Parathyroid adenoma (tissue), 2 donors: ENCODE results near the gene ERBB2.

ENCODE experiments used
- H2AFZ ChIP-seq: fragments of 300-600 bp; sonication (generic); one replicate; pipeline ENCODE4 v1.7.0; 2017; ENCODE audit warnings: antibody characterized with exemption, mild to moderate bottlenecking
- H3K27ac ChIP-seq: fragments of 300-600 bp; sonication (generic); one replicate; pipeline ENCODE4 v1.7.0; 2017
- H3K27me3 ChIP-seq: fragments of 300-600 bp; sonication (generic); one replicate; pipeline ENCODE4 v1.7.0; 2017; ENCODE audit warnings: low read length; ENCODE audit not compliant: control insufficient read depth, insufficient read depth
- H3K36me3 ChIP-seq: fragments of 300-600 bp; sonication (generic); one replicate; pipeline ENCODE4 v1.7.0; 2017; ENCODE audit warnings: low read length; ENCODE audit not compliant: control insufficient read depth, insufficient read depth
- H3K4me1 ChIP-seq: fragments of 300-600 bp; sonication (generic); one replicate; pipeline ENCODE4 v1.7.0; 2017; ENCODE audit warnings: control low read depth
- H3K4me2 ChIP-seq: fragments of 300-600 bp; sonication (generic); one replicate; pipeline ENCODE4 v1.7.0; 2017; ENCODE audit warnings: low read length
- H3K4me3 ChIP-seq: fragments of 300-600 bp; sonication (generic); one replicate; pipeline ENCODE4 v1.7.0; 2017; ENCODE audit warnings: low read depth, low read length
- H3K79me2 ChIP-seq: fragments of 300-600 bp; sonication (generic); one replicate; pipeline ENCODE4 v1.7.0; 2017; ENCODE audit warnings: control low read depth
- H3K9ac ChIP-seq: fragments of 300-600 bp; sonication (generic); one replicate; pipeline ENCODE4 v1.7.0; 2017; ENCODE audit warnings: mild to moderate bottlenecking
- H3K9me3 ChIP-seq: fragments of 300-600 bp; sonication (generic); one replicate; pipeline ENCODE4 v1.7.0; 2017; ENCODE audit warnings: low read length; ENCODE audit not compliant: control insufficient read depth
- TF ChIP-seq, protein P1 (sequence below): fragments of 300-600 bp; sonication (generic); IDR thresholded peaks from one replicate; pipeline ENCODE4 v1.7.0; 2017; ENCODE audit warnings: antibody characterized with exemption, mild to moderate bottlenecking
- donor health status: primary hyperparathyroidism.

ERBB2 gene

GRCh38 chr17:39756380-39757079, 56.7 kb downstream of the ERBB2 start:
- no peaks in the 10 kb centered on the region for H3K27me3 ChIP-seq
- no peaks in the 10 kb centered on the region for H3K36me3 ChIP-seq
- peaks cover 8% of the 10 kb centered on the region for H3K4me1 ChIP-seq
- H3K9ac ChIP-seq: no peak overlapping the region
- TF ChIP-seq, protein P1, sequence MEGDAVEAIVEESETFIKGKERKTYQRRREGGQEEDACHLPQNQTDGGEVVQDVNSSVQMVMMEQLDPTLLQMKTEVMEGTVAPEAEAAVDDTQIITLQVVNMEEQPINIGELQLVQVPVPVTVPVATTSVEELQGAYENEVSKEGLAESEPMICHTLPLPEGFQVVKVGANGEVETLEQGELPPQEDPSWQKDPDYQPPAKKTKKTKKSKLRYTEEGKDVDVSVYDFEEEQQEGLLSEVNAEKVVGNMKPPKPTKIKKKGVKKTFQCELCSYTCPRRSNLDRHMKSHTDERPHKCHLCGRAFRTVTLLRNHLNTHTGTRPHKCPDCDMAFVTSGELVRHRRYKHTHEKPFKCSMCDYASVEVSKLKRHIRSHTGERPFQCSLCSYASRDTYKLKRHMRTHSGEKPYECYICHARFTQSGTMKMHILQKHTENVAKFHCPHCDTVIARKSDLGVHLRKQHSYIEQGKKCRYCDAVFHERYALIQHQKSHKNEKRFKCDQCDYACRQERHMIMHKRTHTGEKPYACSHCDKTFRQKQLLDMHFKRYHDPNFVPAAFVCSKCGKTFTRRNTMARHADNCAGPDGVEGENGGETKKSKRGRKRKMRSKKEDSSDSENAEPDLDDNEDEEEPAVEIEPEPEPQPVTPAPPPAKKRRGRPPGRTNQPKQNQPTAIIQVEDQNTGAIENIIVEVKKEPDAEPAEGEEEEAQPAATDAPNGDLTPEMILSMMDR: no peak
- H3K79me2 ChIP-seq: no peaks in the 10 kb centered on the region
- H3K4me2 ChIP-seq: no peak overlapping the region
- peak overlapping the region; percentile 13 for H2AFZ ChIP-seq
- H3K9me3 ChIP-seq: no peaks in the 10 kb centered on the region
- no peak overlapping the region for H3K27ac ChIP-seq
- H3K4me3 ChIP-seq: no peak overlapping the region

- Histone ChIP-seq H3K27ac (no peak overlapping the region), H3K27me3 (no peaks in the 10 kb centered on the region), H3K9me3 (no peaks in the 10 kb centered on the region), H3K4me1 (peaks cover 8% of the 10 kb centered on the region), H3K4me2 (no peak overlapping the region), H2AFZ (no peak overlapping the region), H3K36me3 (no peaks in the 10 kb centered on the region), H3K9ac (no peak overlapping the region), H3K4me3 (no peak overlapping the region), H3K79me2 (no peaks in the 10 kb centered on the region)
- TF ChIP-seq, protein P1: no peak
These were observed 57.4 kb downstream of the ERBB2 start for GRCh38 chr17:39757176-39757662.

DNA sequence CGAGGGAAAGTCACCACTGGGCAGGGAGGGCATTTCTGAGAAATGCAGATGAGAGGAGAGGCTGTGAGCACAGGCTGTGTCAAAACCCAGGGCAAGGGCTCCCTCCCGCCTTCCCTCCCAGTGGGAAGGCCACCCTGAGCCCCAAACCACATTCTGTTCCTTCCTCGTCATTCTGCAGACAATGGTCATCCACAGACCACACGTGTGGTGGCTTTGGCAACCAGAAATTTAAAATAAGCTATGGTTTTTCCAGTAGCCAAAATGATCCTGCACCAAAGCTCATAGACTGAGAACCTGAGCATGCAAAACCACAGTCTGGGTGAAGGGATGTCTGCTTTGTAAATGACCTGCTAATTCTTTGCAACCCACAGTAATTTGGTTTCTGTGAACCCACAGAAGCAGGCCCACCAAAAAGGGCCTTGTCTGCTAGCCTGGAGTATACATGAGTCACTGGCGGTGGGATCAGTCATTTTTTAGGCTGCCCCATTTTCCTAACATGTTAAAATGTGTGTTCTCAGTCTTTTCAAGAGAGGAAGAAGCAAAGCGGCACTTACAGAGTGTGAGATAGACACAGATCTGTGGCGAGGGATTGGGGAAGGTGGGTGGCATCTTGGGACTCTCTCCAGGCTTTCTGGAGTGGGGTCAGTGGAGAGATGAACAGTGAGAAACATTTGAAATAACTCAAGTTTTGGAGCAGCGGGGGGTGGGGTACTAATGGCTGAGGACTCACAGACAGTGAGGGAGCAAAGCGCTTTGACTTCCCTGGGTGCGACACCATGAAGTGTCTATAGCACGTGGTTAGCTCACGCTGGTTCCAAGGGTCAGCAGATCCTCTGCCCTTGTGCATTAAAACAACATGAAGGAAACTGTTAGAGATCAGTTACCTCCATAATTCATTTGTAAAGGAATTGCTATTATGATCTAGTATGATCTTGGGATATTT, 58.3 kb downstream of the ERBB2 start:
- H3K79me2 ChIP-seq: no peaks in the 10 kb centered on the region
- H2AFZ ChIP-seq: no peak overlapping the region
- H3K9ac ChIP-seq: no peak overlapping the region
- no peak overlapping the region for H3K4me3 ChIP-seq
- H3K4me1 ChIP-seq: peaks cover 8% of the 10 kb centered on the region
- H3K9me3 ChIP-seq: no peaks in the 10 kb centered on the region
- no peaks in the 10 kb centered on the region for H3K27me3 ChIP-seq
- TF ChIP-seq, protein P1: no peak
- no peak overlapping the region for H3K27ac ChIP-seq
- H3K36me3 ChIP-seq: no peaks in the 10 kb centered on the region
- H3K4me2 ChIP-seq: no peak overlapping the region

- Histone ChIP-seq H3K27ac (no peak overlapping the region), H3K4me1 (peaks cover 5% of the 10 kb centered on the region), H3K27me3 (no peaks in the 10 kb centered on the region), H3K79me2 (no peaks in the 10 kb centered on the region), H3K36me3 (no peaks in the 10 kb centered on the region), H3K9ac (no peak overlapping the region), H3K4me3 (no peak overlapping the region), H3K9me3 (no peaks in the 10 kb centered on the region), H3K4me2 (no peak overlapping the region), H2AFZ (no peak overlapping the region)
- TF ChIP-seq, protein P1: no peak
These were observed 59.3 kb downstream of the ERBB2 start for GRCh38 chr17:39759204-39759603.
